ENCODE data around the gene NSUN6.
"Not testable (repeated sequence)": the region's sequence is repeated elsewhere in the genome, so short reads cannot be mapped to it uniquely, and the experiment has no call there.

NSUN6 gene

GRCh38 chr10:18607503-18608378 lies 43.6 kb downstream of the NSUN6 start:
- no peak for DNase-seq

GRCh38 chr10:18606051-18606695 lies 45.2 kb downstream of the NSUN6 start:
- DNase-seq: no peak

GRCh38 chr10:18601321-18601720 lies 50.1 kb downstream of the NSUN6 start:
- DNase-seq: no peak

GRCh38 chr10:18599392-18599791 lies 52.0 kb downstream of the NSUN6 start:
- DNase-seq: no peak

- no peak for DNase-seq
These were observed 56.7 kb downstream of the NSUN6 start for GRCh38 chr10:18594574-18595156.

GRCh38 chr10:18591141-18591540 lies 60.2 kb downstream of the NSUN6 start:
- DNase-seq: not testable (repeated sequence)

- not testable (repeated sequence) for DNase-seq
These were observed 64.8 kb downstream of the NSUN6 start for GRCh38 chr10:18586637-18587036.

GRCh38 chr10:18583575-18584270 lies 67.7 kb downstream of the NSUN6 start:
- no peak for DNase-seq

GRCh38 chr10:18582803-18583202 lies 68.6 kb downstream of the NSUN6 start:
- no peak for DNase-seq

GRCh38 chr10:18577823-18578685 lies 73.3 kb downstream of the NSUN6 start:
- DNase-seq: no peak

GRCh38 chr10:18576586-18576985 lies 74.8 kb downstream of the NSUN6 start:
- DNase-seq: no peak

GRCh38 chr10:18572959-18573561 lies 78.3 kb downstream of the NSUN6 start:
- no peak for DNase-seq

- no peak for DNase-seq
These were observed 79.6 kb downstream of the NSUN6 start for GRCh38 chr10:18571780-18572179.

- no peak for DNase-seq
These were observed 80.3 kb downstream of the NSUN6 start for GRCh38 chr10:18571076-18571475.

GRCh38 chr10:18570386-18570785 lies 81.0 kb downstream of the NSUN6 start:
- not testable (repeated sequence) for DNase-seq

GRCh38 chr10:18567343-18567856 lies 84.0 kb downstream of the NSUN6 start:
- no peak for DNase-seq

- DNase-seq: no peak
These were observed 85.2 kb downstream of the NSUN6 start for GRCh38 chr10:18566177-18566576.

- no peak for DNase-seq
These were observed 86.4 kb downstream of the NSUN6 start for GRCh38 chr10:18565006-18565405.

- DNase-seq: no peak
These were observed 88.2 kb downstream of the NSUN6 start for GRCh38 chr10:18563003-18563726.

- DNase-seq: no peak
These were observed 89.4 kb downstream of the NSUN6 start for GRCh38 chr10:18561861-18562551.

Measured in NK-92 treated with Interleukin-12 subunit alpha and Interleukin-12 subunit beta, amount 100 ng/mL, for 24 hours (cell line).